SU-DHL-6 (cell line): ENCODE measurements around the gene PARP16.

ENCODE experiments used
- H2AFZ ChIP-seq: fragments of 200-600 bp; sonication (generic); 2 replicates; pipeline ENCODE4 v1.6.1; 2014; ENCODE audit warnings: low read depth, mild to moderate bottlenecking, moderate library complexity, mixed read lengths, antibody characterized with exemption, low read length; ENCODE audit not compliant: severe bottlenecking
- H3F3A ChIP-seq: fragments of 200-600 bp; shearing (Covaris generic); 2 replicates; pipeline ENCODE4 v1.6.0; 2016; ENCODE audit warnings: antibody characterized with exemption, mild to moderate bottlenecking; ENCODE audit not compliant: insufficient read depth
- H3K27ac ChIP-seq: fragments of 200-600 bp; sonication (generic); 2 replicates; pipeline ENCODE4 v1.5.1; 2016; ENCODE audit warnings: low read depth, mild to moderate bottlenecking, low read length, moderate library complexity, mixed read lengths
- H3K27me3 ChIP-seq: fragments of 200-600 bp; sonication (generic), shearing (Covaris generic); 2 replicates; pipeline ENCODE4 v1.6.0; 2014; ENCODE audit warnings: mild to moderate bottlenecking, low read length
- H3K36me3 ChIP-seq: fragments of 200-600 bp; sonication (generic); 2 replicates; pipeline ENCODE4 v1.6.1; 2014; ENCODE audit warnings: mild to moderate bottlenecking, low read length, mixed read lengths
- H3K4me2 ChIP-seq: fragments of 300-600, 200-600 bp; shearing (Covaris generic), sonication (generic); 2 replicates; pipeline ENCODE4 v1.6.0; 2014; ENCODE audit warnings: low read length, low read depth, mild to moderate bottlenecking; ENCODE audit not compliant: poor library complexity, severe bottlenecking
- H3K4me3 ChIP-seq: fragments of 200-600 bp; sonication (generic); 2 replicates; pipeline ENCODE4 v1.5.1; 2014; ENCODE audit warnings: antibody characterized with exemption, low read length, mild to moderate bottlenecking, mixed read lengths; ENCODE audit not compliant: insufficient read depth, poor library complexity, severe bottlenecking
- H3K79me2 ChIP-seq: fragments of 200-600 bp; sonication (generic); 2 replicates; pipeline ENCODE4 v1.6.1; 2014; ENCODE audit warnings: mild to moderate bottlenecking, low read length, moderate library complexity; ENCODE audit not compliant: insufficient read depth
- H3K9ac ChIP-seq: fragments of 200-600 bp; sonication (generic); 2 replicates; pipeline ENCODE4 v1.7.0; 2014; ENCODE audit warnings: mild to moderate bottlenecking, low read length
- H3K9me2 ChIP-seq: fragments of 200-600 bp; sonication (generic); replicated peaks from 2 replicates; pipeline ENCODE4 v1.6.1; 2014; ENCODE audit warnings: low read length; ENCODE audit not compliant: insufficient read depth
- H3K9me3 ChIP-seq: fragments of 200-600 bp; sonication (generic); 2 replicates; pipeline ENCODE4 v1.6.1; 2014; ENCODE audit warnings: low read length, mixed read lengths; ENCODE audit not compliant: insufficient read depth
- H4K20me1 ChIP-seq: fragments of 200-600 bp; sonication (generic); 2 replicates; pipeline ENCODE4 v1.6.1; 2014; ENCODE audit warnings: low read depth, mild to moderate bottlenecking, antibody characterized with exemption, low read length, moderate library complexity, mixed read lengths
- CTCF ChIP-seq: fragments of 200-600 bp; sonication (generic); IDR thresholded peaks from one replicate; pipeline ENCODE4 v1.5.1; 2017; ENCODE audit warnings: antibody characterized with exemption, mild to moderate bottlenecking, low read length, moderate library complexity; ENCODE audit not compliant: insufficient read depth, poor library complexity, severe bottlenecking
- EZH2phosphoT487 ChIP-seq: fragments of 200-600 bp; sonication (generic), shearing (Covaris generic); conservative IDR thresholded peaks from 2 replicates; pipeline ENCODE4 v1.6.1; 2018; ENCODE audit warnings: mild to moderate bottlenecking, antibody characterized with exemption, low read length, moderate library complexity, mixed read lengths

The PARP16 gene

DNA sequence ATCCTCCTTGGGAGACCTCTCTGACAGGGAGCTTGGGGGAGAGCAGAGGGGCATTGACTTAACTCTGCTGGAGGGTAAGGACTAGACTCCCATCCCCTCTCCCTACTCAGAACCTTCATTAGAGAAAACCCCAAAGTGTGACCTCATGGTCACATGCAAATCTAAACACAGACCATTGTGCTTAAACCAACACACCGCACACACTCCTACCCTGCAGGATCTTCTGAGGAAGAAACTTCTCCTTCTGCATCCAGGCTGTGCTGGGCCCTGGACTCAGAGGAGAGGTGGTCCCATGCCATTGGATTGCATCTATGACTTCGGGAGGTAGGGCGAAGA is 805 bp upstream of the PARP16 start:
- TF ChIP-seq CTCF (no peak), EZH2phosphoT487 (no peak)
- peak overlapping the region; percentile 55 for H3K27ac ChIP-seq
- H3K4me3 ChIP-seq: peak overlapping the region; percentile 57
- H3K9ac ChIP-seq: peak overlapping the region; percentile 74
- H2AFZ ChIP-seq: peak overlapping the region; percentile 92
- H3K4me2 ChIP-seq: peak overlapping the region; percentile 90
- no peaks in the 10 kb centered on the region for H3K9me3 ChIP-seq
- H3K27me3 ChIP-seq: no peaks in the 10 kb centered on the region
- no peaks in the 10 kb centered on the region for H3K79me2 ChIP-seq
- no peaks in the 10 kb centered on the region for H4K20me1 ChIP-seq
- H3K36me3 ChIP-seq: no peaks in the 10 kb centered on the region
- 0 out of 2 replicates have a peak, but pooled peaks cover 7% of the 10 kb centered on the region for H3F3A ChIP-seq
- no peaks in the 10 kb centered on the region for H3K9me2 ChIP-seq

DNA sequence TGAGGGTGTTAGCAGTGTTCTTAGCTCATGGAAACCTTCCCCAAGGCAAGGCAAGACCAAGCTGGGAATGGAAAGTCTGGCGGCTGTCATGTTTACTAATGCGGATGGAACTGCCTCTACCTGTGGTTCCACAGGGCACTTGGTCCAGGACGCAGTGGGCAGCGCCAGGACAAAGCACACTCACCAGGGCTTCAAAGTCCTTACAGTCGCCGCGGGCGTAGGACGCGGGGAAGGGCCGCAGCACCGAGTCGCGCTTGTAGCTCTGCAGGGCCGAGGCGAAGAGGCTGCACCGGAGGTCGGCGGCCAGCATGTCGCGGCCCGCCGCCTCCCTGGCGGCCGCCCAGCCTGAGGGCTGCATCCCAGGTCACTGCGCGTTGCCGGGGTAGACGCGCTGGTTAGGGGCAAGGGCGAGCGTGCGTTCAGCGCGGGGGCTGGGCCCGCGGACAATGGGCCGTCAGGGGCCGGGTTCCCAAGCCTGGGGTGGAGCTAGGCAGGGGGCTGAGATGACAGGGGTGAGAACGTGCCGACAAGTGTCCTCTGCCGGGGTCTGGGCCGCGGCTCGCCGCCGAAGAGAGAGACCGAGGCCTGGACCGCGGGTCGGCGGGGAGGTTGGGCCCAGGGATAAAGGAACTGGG is 497 bp downstream of the PARP16 start:
- Histone ChIP-seq H3K4me2 (peak overlapping the region; percentile 90), H3K4me3 (peak overlapping the region; percentile 62), H3K36me3 (no peaks in the 10 kb centered on the region), H3K27ac (no peak overlapping the region), H3K79me2 (no peaks in the 10 kb centered on the region), H4K20me1 (no peaks in the 10 kb centered on the region), H3F3A (0 out of 2 replicates have a peak, but pooled peaks cover 7% of the 10 kb centered on the region), H2AFZ (peak overlapping the region; percentile 92), H3K27me3 (no peaks in the 10 kb centered on the region), H3K9me3 (no peaks in the 10 kb centered on the region), H3K9me2 (no peaks in the 10 kb centered on the region), H3K9ac (peak overlapping the region; percentile 74)
- TF ChIP-seq EZH2phosphoT487 (no peak), CTCF (no peak)

DNA sequence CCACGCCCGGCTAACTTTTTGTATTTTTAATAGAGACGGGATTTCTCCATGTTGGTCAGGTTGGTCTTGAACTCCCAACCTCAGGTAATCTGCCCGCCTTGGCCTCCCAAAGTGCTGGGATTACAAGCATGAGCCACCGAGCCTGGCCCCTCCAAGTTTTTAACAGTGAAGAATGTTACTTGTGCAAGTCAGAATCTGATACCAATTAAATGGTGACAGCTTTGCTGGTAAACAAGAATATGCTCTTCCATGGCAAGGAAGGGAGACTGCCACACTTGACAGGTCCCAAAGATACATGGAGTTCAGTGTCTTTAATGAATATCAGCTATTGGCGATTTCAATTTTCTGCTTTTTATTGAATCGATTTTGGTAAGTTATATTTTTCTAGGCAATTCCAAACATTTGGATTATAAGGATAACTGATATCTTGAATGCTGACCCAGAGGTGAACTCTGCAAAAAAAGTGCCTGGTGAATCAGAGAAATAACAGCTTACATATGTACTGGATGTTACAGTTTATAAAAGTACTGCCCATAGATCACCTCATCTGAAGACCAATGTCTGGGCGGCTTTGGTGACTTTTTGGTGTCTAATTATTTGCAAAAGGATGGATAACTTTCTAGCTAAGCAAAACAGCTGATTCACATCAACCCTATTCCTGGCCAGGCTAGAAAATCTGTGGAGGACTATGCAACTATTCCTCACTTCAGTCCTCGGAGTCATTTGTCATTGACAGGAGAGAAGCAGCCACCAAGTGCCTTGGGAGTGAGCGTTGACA is 1.2 kb downstream of the PARP16 start:
- no peaks in the 10 kb centered on the region for H3K9me3 ChIP-seq
- no peaks in the 10 kb centered on the region for H4K20me1 ChIP-seq
- H3K27me3 ChIP-seq: no peaks in the 10 kb centered on the region
- peak overlapping the region; percentile 74 for H3K9ac ChIP-seq
- no peaks in the 10 kb centered on the region for H3K9me2 ChIP-seq
- 0 out of 2 replicates have a peak, but pooled peaks cover 7% of the 10 kb centered on the region for H3F3A ChIP-seq
- H2AFZ ChIP-seq: peak overlapping the region; percentile 92
- peak overlapping the region; percentile 90 for H3K4me2 ChIP-seq
- no peaks in the 10 kb centered on the region for H3K79me2 ChIP-seq
- no peaks in the 10 kb centered on the region for H3K36me3 ChIP-seq
- peak overlapping the region; percentile 62 for H3K4me3 ChIP-seq
- TF ChIP-seq CTCF: no peak
- no peak for TF ChIP-seq EZH2phosphoT487
- no peak overlapping the region for H3K27ac ChIP-seq
